GM19025 (cell line): ENCODE results near the gene PHYHIPL.

Source experiments
- ATAC-seq: cut with Tn5 transposase; IDR thresholded peaks from one replicate; pipeline ENCODE4 v1.9.1; 2021; ENCODE audit warnings: mild to moderate bottlenecking, low read depth, moderate library complexity; ENCODE audit not compliant: unreplicated experiment

Gene PHYHIPL

GRCh38 chr10:59176241-59177030, at the start of gene PHYHIPL:
PHYHIPL (plus strand) TSS chr10:59176643; CDS start chr10:59176854, 211 bp downstream.
- ATAC-seq: no peak

- ATAC-seq: no peak
Observed at GRCh38 chr10:59126991-59127390, 49.5 kb upstream of the PHYHIPL start.

GRCh38 chr10:59127991-59128390, 48.5 kb upstream of the PHYHIPL start:
- ATAC-seq: no peak

- ATAC-seq: no peak
Observed at GRCh38 chr10:59129867-59130266, 46.6 kb upstream of the PHYHIPL start.

- no peak for ATAC-seq
Observed at GRCh38 chr10:59131666-59132065, 44.8 kb upstream of the PHYHIPL start.

GRCh38 chr10:59133841-59134593, 42.4 kb upstream of the PHYHIPL start:
- no peak for ATAC-seq

- no peak for ATAC-seq
Observed at GRCh38 chr10:59134785-59135184, 41.7 kb upstream of the PHYHIPL start.

- ATAC-seq: no peak
Observed at GRCh38 chr10:59135275-59135674, 41.2 kb upstream of the PHYHIPL start.

GRCh38 chr10:59138052-59138451, 38.4 kb upstream of the PHYHIPL start:
- no peak for ATAC-seq

- no peak for ATAC-seq
Observed at GRCh38 chr10:59143544-59143943, 32.9 kb upstream of the PHYHIPL start.

GRCh38 chr10:59148701-59149100, 27.7 kb upstream of the PHYHIPL start:
- no peak for ATAC-seq

GRCh38 chr10:59155556-59155955, 20.9 kb upstream of the PHYHIPL start:
- no peak for ATAC-seq

GRCh38 chr10:59167512-59167911, 8.9 kb upstream of the PHYHIPL start:
- ATAC-seq: no peak

GRCh38 chr10:59172567-59172966, 3.9 kb upstream of the PHYHIPL start:
- no peak for ATAC-seq

- no peak for ATAC-seq
Observed at GRCh38 chr10:59173414-59173813, 3.0 kb upstream of the PHYHIPL start.

GRCh38 chr10:59175538-59176240, 754 bp upstream of the PHYHIPL start:
- ATAC-seq: no peak

GRCh38 chr10:59177031-59177797, 771 bp downstream of the PHYHIPL start:
- ATAC-seq: no peak

GRCh38 chr10:59177836-59178235, 1.4 kb downstream of the PHYHIPL start:
- no peak for ATAC-seq

GRCh38 chr10:59179068-59179467, 2.6 kb downstream of the PHYHIPL start:
- ATAC-seq: no peak

- ATAC-seq: no peak
Observed at GRCh38 chr10:59180689-59181270, 4.3 kb downstream of the PHYHIPL start.
